ENCODE results near the gene STK32B.
"Not testable (repeated sequence)": the region's sequence is repeated elsewhere in the genome, so short reads cannot be mapped to it uniquely, and the experiment has no call there.

The STK32B gene

DNA sequence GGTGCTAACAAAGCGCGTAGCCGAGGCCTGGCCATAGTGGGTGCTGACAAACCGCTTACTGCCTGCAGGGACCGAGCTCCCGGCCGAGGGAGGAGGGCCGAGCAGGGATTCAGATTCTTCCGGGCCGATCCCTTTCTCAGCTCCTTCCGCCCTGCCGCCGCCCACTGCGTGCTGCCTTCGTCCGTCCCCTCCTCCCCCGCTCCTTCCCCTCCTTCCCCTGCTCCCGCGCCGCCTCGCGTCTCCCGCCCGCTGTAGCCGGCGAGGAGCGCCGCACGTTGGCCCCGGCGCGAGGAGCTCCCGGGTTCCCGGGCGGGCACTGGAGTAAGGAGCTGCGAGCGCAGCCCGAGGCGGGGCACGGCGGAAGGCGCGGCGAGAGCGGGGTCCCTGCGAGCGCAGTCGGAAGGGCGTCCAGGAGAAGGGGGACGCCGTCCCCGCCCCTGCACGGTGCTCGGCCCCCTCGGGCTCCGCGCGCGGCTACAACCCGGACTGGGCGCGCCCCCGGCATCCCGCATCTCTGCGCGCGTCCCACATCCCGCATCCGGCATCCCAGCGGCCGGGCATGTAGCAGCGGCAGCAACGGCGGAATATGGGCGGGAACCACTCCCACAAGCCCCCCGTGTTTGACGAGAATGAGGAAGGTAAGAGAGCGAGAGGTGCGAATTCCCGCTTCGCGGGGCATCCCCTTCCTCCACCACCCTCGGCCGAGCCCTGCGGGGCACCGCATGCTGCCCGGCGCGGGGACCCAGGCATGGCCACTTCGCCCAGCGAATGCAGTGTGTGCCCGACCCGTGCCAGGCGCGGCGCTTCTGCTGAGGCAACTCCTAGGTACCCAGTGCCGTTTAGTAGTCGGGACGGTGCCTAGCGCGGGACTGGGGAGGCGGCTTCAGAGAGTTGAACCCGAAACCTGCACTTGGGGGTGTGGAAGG, at the start of gene STK32B:
Gene STK32B, plus strand, starts transcription at position 203 of the 926 bp plus-strand sequence.
- DNase-seq: no peak

DNA sequence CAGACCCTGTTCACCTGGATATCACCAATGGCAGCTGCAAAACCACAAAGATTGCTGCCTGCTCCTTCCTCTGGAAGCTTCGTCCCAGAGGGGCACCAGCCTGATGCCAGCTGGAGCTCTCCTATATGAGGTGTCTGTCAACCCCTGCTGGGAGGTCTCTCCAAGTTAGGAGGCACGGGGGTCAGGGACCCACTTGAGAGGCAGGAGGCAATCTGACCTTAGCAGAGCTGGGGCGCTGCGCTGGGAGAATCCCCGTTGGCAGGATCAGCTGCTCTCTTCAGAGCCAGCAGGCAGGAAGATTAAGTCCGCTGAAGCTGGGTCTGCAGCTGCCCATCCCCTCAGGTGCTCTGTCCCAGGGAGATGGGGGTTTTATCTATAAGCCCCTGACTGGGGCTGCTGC, 49.6 kb upstream of the STK32B start:
- DNase-seq: not testable (repeated sequence)

DNA sequence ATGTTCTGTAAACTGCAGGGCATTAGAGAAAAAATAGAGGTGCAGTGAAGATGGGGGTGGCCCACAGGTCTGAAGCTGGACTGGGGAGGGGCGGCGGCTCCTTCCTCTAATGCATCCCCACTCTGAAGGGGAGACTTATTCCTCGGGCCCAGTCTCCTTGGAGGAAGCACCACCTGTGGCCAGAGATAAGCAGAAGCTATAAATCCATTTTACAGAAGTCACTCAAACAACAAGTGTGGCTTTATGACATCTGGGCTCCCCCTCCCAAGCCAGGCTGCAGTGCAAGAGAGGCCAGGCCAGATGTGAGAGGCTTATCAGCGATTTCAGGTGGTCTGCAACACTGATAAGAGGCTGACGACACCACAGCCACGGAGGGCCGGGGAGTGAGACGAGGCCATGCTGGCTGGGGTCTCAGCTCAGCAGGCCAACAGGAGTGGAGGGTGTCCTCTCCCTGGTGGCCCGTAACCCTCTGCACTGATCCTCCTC, 47.9 kb upstream of the STK32B start:
- DNase-seq: no peak

DNA sequence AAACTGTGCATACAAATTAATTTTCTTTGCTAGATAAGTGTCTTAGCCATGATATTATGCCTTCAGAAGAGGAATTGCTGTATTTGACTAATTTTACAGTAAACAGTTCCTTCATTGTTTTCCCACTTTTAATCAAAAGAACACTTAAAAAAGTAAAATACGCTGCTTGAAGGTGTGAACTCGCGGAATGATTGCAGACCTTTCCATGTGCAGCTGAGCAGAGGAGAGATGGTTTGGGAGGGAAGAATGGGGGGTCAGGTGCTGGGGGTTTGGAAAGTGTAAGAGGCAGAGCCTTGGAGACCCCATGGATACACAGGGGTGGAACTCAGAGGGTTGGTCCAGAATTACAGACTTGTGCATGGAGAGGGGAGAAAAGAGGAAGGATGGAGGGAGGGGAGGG, 47.4 kb upstream of the STK32B start:
- DNase-seq: no peak

DNA sequence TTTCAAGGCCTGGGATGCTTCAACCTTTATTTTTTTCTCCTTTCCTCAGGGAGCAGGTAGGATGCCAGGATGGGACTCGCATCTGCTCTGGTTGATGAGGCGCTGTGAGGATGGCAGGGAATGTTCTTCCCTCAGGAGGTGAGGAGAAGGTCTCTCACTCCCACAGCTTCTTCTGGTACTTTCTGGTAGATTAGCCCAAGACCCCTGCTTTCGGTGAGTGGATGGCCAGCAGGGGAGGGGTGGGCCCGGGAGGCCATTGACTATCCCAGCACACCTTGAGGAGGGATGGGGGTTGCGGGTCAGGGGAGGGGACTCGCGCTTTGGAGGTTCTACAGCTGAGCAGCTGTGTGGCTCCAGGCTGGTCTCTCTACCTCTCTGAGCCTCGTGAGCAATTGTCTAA, 46.8 kb upstream of the STK32B start:
- DNase-seq: no peak

DNA sequence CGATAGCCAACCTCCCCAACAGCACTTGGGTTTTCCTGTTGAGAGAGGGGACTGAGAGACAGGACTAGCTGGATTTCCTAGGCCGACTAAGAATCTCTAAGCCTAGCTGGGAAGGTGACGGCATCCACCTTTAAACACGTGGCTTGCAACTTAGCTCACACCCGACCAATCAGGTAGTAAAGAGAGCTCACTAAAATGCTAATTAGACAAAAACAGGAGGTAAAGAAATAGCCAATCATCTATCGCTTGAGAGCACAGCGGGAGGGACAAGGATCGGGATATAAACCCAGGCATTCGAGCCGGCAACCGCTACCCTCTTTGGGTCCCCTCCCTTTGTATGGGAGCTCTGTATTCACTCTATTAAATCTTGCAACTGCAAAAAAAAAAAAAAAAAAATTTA, 44.3 kb upstream of the STK32B start:
- DNase-seq: not testable (repeated sequence)

DNA sequence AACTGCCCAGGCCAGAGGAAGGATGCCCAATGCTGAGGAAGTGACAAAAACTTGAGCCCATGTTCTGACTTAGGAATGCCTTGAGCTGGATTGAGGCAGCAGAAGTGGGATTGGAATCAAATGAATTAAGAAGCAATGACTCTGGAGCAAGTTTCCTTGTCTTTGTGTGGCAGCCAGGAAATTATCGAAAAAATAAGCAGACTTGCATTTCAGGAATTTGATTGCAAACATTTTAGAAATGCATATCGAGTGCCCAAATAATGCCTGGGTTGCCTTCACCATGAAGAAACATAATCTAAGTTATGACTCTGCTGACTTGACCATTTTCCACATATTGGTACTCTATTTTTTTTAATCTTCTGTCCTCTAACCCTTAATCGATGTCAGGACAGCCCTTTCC, 41.5 kb upstream of the STK32B start:
- DNase-seq: no peak

DNA sequence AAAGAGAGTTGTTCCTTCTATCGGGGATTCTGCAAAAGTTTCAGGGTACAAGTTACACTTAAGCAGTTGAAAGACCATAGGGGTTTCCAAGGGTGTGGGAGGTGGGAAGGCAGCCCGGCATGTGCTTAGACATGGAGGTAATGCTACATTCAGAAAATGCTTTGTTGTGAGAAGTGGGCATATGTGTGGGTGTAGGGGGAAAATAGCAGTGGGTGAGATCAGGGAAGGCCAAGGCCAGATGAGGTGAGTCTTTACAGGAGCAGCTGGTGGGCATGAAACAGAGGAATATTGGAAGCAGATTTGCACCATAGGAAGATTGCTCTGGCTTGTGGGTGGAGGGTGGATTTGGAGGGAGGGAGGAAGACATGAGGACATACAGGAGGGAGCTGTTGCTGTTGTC, 40.3 kb upstream of the STK32B start:
- no peak for DNase-seq

DNA sequence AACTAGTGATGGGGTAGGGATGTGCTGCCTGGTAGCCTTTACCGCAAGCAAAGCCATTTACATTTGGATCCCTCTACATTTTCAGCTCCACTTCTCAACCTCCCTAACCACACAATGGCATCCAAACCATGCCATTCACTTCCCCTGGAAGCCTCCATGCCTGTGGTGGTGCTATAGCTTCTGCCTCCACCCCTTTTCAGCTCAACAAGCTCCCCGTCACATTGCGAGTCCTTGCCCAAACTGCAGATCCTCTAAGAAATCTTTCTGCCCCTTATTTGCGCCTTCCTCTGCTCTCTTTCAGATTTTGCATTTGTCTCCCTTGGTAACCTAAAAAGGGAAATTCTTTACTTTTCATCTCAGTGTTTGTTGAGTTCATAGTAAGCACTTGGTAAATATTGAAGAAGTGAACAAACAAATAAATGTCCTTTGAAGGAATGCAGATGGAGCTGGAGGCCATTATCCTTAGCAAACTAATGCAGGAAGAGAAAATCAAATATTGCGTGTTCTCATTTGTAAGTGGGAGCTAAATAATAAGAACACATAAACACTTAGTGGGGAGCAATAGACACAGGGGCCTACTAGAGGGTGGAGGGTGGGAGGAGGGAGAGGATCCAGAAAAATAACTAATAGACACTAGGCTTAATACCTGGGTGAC, 38.9 kb upstream of the STK32B start:
- DNase-seq: no peak

DNA sequence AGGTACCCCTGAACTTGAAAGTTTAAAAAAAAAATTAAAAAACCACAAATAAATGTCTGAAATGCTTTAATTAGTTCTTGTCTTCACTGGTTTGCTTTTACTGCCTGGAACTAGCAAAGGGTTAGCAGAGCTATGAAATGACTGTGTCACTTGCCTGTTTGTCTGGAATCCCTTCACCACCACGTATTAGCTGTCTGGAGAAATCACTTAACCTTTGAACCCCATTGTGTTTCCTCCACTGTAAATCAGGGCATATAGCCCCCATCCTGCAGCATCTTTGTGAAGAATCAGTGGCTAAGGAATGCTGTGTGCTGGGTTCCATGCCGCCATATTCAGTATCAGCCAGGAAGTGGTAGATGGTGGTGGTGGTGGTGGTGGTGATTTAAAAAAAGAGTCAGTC, 38.3 kb upstream of the STK32B start:
- no peak for DNase-seq

DNA sequence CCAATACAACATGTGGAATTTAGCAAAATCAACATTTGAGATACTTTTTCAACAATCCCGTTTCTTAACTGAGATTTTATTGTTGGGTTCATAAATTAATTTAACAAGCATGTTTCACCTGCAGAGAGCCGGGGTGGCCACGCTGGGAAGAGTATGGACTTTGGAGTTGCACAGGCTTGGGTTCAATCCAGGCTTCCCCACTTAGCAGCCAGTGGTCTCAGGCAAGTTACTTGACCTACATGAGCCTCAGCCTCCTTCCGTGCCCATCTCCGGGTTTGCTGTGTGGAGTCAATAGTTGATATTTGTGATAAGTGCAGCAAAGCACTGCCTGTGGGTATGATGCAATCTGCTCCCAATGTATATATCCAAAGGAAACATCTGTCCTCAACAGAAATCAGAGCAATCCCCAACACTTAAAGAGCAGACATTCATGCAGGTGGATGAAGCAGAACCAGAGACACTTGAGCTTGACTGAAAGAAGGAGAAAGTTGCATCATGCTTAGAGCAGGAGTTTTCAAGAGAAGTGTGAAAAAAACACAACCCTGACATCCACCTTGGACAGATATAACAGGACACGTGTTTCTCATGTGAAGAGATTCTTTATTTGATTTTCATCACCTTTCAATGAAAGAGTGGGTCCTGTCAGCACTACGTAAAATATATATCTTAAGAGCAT, 37.1 kb upstream of the STK32B start:
- DNase-seq: no peak

DNA sequence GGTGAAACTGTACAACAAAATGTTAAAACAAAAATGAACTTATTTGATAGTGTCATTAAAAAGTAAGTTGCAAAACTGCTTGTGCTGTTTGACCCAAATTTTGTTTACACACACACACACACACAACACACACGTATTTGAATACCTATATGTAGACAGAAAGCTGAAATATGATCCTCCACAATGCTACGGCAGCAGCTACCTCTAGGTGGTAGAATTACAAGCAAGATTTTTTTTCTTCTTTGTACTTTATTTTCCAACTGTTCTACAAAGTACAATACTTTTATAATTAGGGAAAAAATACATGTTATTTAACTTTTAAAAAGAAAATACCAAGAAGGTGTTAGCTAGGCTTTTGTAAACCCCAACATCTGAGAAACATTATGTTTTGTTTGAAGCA, 33.2 kb upstream of the STK32B start:
- no peak for DNase-seq

DNA sequence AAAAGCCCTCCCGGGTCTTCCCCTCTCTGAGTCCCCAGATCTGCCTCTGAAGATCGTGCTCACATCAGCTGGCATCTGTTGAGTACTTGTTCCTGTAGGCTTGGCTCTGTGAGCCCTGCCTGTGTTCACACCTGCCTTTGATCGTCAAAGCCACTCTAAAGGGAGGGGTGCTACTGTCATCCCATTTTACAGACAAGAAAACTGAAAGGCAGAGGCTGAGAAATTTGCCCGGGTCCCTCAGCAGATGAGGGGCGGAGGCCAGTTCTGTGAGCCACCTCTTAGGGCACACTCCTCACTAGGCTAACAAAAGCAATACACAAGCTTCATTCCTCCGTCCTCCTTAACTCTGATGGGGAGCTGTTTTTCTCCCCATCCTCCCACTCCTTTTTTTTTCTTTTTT, 32.7 kb upstream of the STK32B start:
- no peak for DNase-seq

DNA sequence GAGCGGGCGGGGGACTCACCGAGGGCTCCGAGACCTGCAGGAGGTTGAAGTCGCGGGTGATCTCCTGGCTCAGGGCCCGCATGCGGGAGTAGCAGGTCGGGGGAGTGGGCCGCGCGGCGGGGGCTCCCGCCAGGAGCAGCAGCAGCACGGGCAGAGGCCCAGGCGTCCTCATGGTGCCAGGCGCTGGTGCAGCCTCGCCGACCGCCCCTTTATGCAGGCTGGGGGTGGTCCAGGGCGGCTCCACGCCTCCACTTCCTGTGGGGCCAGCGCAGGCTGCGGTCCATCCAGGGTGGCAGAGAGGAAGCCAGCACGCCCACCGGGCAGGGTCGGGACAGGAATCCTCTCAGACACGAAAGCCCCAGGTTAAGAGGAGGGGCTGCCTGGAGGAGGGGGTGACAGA, 32.0 kb upstream of the STK32B start, which contains the start of gene CYTL1:
Gene CYTL1, minus strand, starts transcription at position 185 of the 400 bp plus-strand sequence. Its CDS starts 13 bp downstream, at position 172.
- no peak for DNase-seq

DNA sequence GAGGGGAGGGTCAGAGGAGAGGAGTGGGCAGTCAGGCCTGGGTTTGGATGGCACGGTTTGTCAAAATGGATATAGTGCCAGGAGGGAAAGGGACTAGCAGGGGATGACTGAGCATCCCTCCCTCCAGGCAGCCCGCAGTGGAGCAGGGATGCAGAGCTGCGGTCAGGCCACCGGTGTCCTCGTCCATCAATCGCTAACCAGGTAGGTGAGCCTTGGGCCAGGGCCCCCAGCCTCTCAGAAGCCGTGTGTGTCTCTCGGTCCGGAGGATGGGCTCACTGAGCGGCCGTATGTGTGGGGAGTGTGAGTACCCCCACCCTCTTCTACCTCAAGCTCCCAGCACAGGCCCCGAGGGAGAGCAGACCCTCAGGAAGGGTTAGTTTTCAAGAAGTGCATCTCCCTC, 31.5 kb upstream of the STK32B start:
- no peak for DNase-seq

DNA sequence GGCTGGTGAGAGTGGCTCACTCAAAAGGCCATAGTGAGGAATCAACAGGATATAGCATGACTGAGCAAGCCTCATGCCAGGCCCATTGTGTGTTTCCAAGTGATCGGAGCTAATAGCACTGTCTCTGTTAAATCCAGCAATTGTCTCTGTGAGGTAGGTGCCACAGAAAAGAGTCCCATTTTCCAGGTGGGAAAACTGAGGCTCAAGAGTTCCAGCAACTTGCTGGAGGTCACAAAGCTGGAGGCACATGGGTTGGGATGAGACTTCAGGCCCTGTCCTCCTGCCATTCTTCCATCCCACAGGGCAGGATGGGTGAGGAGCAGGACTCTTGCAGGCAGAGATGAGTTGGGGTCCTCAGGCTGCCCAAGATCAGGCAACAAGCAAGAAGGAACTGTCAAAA, 30.9 kb upstream of the STK32B start:
- DNase-seq: no peak

DNA sequence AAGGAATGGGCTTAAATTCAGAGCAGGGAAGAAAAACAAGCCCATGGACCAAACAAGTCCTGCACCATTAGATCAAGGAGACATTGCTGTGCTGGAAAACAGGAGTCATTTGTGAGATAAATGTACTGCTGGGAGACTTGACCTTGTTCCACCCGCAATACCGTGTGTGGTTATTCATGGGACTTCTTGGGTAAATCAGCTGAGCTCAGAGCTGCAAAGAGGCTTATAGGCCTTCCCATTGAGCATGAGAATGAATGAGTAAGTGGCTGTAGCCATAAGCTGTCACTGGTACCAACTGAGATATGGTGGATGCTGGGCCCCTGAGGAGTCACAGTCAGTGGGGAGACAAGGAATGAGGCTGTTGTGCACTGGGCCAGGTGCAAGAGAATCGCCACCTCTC, 29.7 kb upstream of the STK32B start:
- DNase-seq: no peak

DNA sequence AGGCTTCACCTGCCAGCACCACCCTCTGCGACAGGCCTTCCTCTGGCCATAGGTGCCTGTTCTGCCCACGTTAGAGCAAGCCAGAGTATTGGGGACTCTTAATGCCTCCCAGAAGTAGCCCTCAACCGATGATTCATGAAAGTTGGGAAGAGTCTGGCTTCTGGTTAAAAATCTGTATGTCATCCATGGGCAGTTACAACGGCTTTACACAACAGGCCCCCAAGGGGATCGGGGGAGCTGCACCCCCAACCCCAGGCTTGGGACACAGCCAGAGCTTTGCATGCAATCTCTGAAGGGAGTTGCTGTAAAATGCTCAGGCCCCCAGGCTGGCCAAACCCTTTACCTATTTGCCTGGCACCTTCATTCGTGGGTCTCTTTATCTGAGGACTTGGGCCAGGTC, 26.6 kb upstream of the STK32B start:
- no peak for DNase-seq

DNA sequence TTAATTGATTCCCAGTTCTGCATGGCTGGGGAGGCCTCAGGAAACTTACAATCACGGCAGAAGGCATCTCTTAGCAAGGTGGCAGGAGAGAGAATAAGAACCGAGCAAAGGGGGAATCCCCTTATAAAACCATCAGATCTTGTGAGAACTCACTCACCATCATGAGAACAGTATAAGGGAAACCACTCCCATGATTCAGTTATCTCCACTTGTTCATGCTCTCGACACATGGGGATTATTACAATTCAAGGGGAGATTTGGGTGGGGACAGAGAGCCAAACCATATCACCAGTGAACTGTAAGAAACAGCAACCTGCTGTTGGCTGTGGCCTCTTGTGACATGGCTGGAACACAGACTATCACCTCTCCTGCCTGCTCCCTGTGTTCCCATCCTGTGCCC, 24.9 kb upstream of the STK32B start:
- DNase-seq: no peak

DNA sequence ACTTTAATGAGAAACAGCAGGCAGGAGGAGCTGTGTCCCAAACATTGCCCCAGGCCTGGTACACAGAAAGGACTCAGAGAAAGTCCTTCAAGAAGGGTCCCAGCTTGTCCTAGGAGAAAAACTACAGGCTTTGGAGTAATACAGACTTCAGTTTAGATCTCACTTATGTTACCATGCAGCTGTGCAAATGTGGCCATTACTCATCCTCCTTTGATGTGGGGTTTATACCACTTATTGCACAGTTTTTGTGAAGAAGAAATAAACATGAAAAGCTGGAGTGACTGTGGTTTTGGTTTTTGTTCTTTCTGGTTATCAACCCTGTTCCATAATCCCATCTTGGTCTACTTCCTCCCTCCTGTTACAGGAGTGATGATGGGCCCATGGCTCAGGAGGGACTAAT, 23.9 kb upstream of the STK32B start:
- no peak for DNase-seq

DNA sequence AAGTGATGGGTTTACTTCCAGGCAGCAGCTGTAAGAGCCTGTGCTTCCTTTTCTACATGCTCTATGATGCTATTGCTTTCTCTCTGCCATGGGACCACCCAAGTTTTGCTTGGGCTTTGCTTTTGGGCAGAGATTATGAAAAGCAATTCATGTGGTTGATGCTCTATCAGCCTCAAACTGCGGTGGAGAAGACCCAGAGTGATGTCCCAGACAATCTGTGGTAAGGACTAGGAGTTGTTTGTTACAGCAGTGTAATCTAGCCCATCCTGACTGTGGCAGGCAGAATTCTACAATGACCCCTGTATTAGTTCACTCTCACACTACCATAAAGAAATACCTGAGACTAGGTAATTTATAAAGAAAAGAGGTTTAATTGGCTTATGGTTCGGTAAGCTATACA, 22.8 kb upstream of the STK32B start:
- DNase-seq: no peak

DNA sequence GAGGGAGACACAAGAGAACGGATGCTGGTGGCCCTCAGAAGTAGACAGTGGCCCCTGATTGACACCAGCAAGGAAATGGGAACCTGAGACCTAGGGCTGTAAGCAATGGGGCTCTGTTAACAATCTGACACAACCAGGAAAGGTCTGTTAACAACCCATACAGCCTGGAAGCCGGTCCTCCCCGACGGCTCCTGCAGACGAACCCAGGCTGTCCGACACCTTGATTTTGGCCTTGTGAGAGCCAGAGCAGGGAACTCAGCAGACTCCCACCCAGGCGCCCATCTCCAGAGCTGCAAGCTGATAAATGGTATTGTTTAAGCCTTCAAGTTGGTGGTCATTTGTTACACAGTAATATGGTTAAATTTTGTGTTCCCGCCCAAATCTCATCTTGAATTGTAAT, 21.8 kb upstream of the STK32B start:
- no peak for DNase-seq

DNA sequence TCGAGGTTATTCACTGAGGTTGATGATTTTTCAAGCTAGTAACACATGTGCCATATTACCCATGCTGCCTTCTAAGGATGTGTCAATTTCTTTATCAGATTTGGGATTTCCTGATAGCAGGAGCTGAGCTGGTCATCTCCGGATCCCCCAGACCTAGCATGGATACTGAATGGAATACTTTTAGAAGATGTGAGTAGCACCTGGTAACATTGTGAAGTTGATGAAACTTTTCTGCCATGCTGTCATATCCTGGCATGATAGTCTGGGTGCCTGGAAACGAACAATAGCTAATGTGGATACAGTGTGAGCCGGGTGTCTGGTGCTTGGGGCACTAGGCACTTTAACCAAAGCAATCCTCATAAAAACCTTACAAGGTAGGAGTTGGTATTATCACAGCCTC, 21.1 kb upstream of the STK32B start:
- no peak for DNase-seq

DNA sequence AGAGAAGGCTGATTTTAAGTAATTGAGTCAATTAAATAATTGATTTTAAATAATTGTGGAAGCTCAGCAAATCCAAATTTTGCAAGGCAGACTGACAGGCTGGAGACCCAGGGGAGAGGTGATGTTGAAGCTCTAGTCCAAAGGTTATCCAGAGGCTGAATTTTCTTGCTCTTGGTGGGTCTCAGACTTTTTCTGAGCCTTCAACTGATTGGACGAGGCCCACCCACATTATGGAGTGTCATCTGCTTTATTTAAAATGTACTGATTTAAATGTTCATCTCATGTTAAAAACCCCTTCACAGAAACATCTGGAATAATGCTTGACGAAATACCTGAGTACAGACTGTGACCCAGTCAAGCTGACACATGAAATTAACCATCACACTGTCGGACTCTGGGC, 20.4 kb upstream of the STK32B start:
- no peak for DNase-seq
